ENCODE results near the gene WDR38. TPM values are rescaled to one million over a fixed set of nuclear protein-coding genes. Genes with fewer than 3 reads are reported as not detected.
A peak's percentile ranks its signal among the peaks of the same experiment; 100 is the strongest.

Gene WDR38
- total RNA-seq (2022) (not detected in 2 replicates), Bru-seq, nascent RNA (not detected), BruChase-seq, experiment 1, labeled RNA remaining after a 6-hour chase (not detected), BruChase-seq, experiment 2, labeled RNA remaining after a 2-hour chase (not detected)
- long read RNA-seq = 0 reads

GRCh38 chr9:124852829-124853531, at the start of gene WDR38:
Gene WDR38 (plus strand): TSS chr9:124853460. CDS start chr9:124853532, 72 bp downstream.
- BruUV-seq (replicated peaks) = no TSS peak
- H3K27ac Mint-ChIP-seq (ENCODE audit: low read depth, unreplicated experiment) = no peak within 1 kb of the TSS
- peak within 1 kb of the TSS; percentile 54 for H3K4me3 Mint-ChIP-seq (ENCODE audit: unreplicated experiment)

GRCh38 chr9:124803911-124804310, 49.3 kb upstream of the WDR38 start:
- Mint-ChIP-seq H3K4me3 (ENCODE audit: unreplicated experiment) (no peak overlapping the region), H3K27ac (ENCODE audit: low read depth, unreplicated experiment) (no peak overlapping the region), H3K9me3 (ENCODE audit: unreplicated experiment) (no peaks in the 10 kb centered on the region), H3K36me3 (ENCODE audit: insufficient read depth, unreplicated experiment) (no peaks in the 10 kb centered on the region), H3K4me1 (ENCODE audit: insufficient read depth, unreplicated experiment) (no peaks in the 10 kb centered on the region), H3K27me3 (ENCODE audit: insufficient read depth, unreplicated experiment) (no peaks in the 10 kb centered on the region)
- intact Hi-C loops (cut with micrococcal nuclease) = no loop called here
- no peak for TF ChIP-seq CTCF (IDR thresholded peaks at IDR 0.05; ENCODE audit: unreplicated experiment)
- POLR2A ChIA-PET = no interaction called here
- CTCF ChIA-PET = interaction anchor here (0.6 to 2.7 kb wide), 3 partner anchors 15 to 49 kb away, joined by 3 to 15 read pairs (median 3); partner anchors contain the start of gene WDR38
- no peak for DNase-seq (ENCODE audit: unreplicated experiment)
- BruUV-seq (replicated peaks) = no TSS peak

More at GRCh38 chr9:124852829-124853531, at the start of gene WDR38:
- H3K4me1 Mint-ChIP-seq (ENCODE audit: insufficient read depth, unreplicated experiment) = peaks cover 6% of the 10 kb centered on the region
- intact Hi-C loops (cut with micrococcal nuclease) = loop anchor here (1.0 to 5.0 kb wide), 4 partner anchors 41 to 140 kb away; no protein-coding TSS in a partner anchor
- peaks cover 19% of the 10 kb centered on the region for H3K36me3 Mint-ChIP-seq (ENCODE audit: insufficient read depth, unreplicated experiment)
- CTCF ChIA-PET = interaction anchor here (0.5 to 29.4 kb wide), 38 partner anchors 11 to 519 kb away, joined by 3 to 927 read pairs (median 4); partner anchors contain the start of genes NR6A1 and OLFML2A
- no peaks in the 10 kb centered on the region for H3K27me3 Mint-ChIP-seq (ENCODE audit: insufficient read depth, unreplicated experiment)
- peak; percentile 80 for DNase-seq (ENCODE audit: unreplicated experiment)
- POLR2A ChIA-PET = interaction anchor here (1.0 to 15.3 kb wide), 12 partner anchors 10 to 80 kb away, joined by 3 to 299 read pairs (median 6); partner anchors contain the start of genes ARPC5L, NR6A1, OLFML2A and RPL35
- H3K9me3 Mint-ChIP-seq (ENCODE audit: unreplicated experiment) = no peaks in the 10 kb centered on the region
- TF ChIP-seq CTCF (IDR thresholded peaks at IDR 0.05; ENCODE audit: unreplicated experiment) = peak; percentile 99

GRCh38 chr9:124805186-124805585, 48.1 kb upstream of the WDR38 start:
- Mint-ChIP-seq H3K27me3 (ENCODE audit: insufficient read depth, unreplicated experiment) (no peaks in the 10 kb centered on the region), H3K4me1 (ENCODE audit: insufficient read depth, unreplicated experiment) (no peaks in the 10 kb centered on the region), H3K36me3 (ENCODE audit: insufficient read depth, unreplicated experiment) (no peaks in the 10 kb centered on the region), H3K27ac (ENCODE audit: low read depth, unreplicated experiment) (no peak overlapping the region), H3K4me3 (ENCODE audit: unreplicated experiment) (no peak overlapping the region), H3K9me3 (ENCODE audit: unreplicated experiment) (no peaks in the 10 kb centered on the region)
- TF ChIP-seq CTCF (IDR thresholded peaks at IDR 0.05; ENCODE audit: unreplicated experiment) = no peak
- CTCF ChIA-PET = interaction anchor here (0.8 to 1.3 kb wide), 2 partner anchors 28 kb away, joined by 5 read pairs; no protein-coding TSS in a partner anchor
- no peak for DNase-seq (ENCODE audit: unreplicated experiment)
- BruUV-seq (replicated peaks) = no TSS peak
- POLR2A ChIA-PET = interaction anchor here (0.9 kb wide), 1 partner anchor 13 kb away, joined by 3 read pairs; no protein-coding TSS in a partner anchor
- intact Hi-C loops (cut with micrococcal nuclease) = no loop called here

All from MCF 10A (cell line).